KMS-11 (cell line): ENCODE measurements around the gene POU3F1.

ENCODE experiments used
- H2AFZ ChIP-seq: fragments of 200-600 bp; sonication (generic); 2 replicates; pipeline ENCODE4 v1.6.1; 2016; ENCODE audit warnings: antibody characterized with exemption, mixed run types, low read depth
- H3K27ac ChIP-seq: fragments of 200-600 bp; sonication (generic); 2 replicates; pipeline ENCODE4 v1.6.1; 2016; ENCODE audit warnings: mild to moderate bottlenecking, mixed run types
- H3K27me3 ChIP-seq: fragments of 200-600 bp; sonication (generic); 2 replicates; pipeline ENCODE4 v1.6.1; 2017; ENCODE audit warnings: mild to moderate bottlenecking, low read depth, mixed run types, moderate library complexity; ENCODE audit not compliant: insufficient read depth
- H3K36me3 ChIP-seq: fragments of 200-600 bp; sonication (generic); 2 replicates; pipeline ENCODE4 v1.6.1; 2017; ENCODE audit warnings: mild to moderate bottlenecking, mixed run types; ENCODE audit not compliant: insufficient read depth
- H3K4me1 ChIP-seq: fragments of 200-600 bp; sonication (generic); 2 replicates; pipeline ENCODE4 v1.6.1; 2016; ENCODE audit warnings: mild to moderate bottlenecking, low read depth, mixed run types; ENCODE audit not compliant: poor library complexity, severe bottlenecking
- H3K4me2 ChIP-seq: fragments of 200-600 bp; sonication (generic); 2 replicates; pipeline ENCODE4 v1.7.0; 2016; ENCODE audit warnings: mild to moderate bottlenecking, mixed run types
- H3K4me3 ChIP-seq: fragments of 200-600 bp; sonication (generic); IDR thresholded peaks from 2 replicates; pipeline ENCODE4 v1.6.1; 2017; ENCODE audit warnings: low read depth, low read length, mixed read lengths; ENCODE audit not compliant: insufficient read depth
- H3K79me2 ChIP-seq: fragments of 200-600 bp; sonication (generic); 2 replicates; pipeline ENCODE4 v1.6.1; 2016; ENCODE audit warnings: low read depth, mixed run types; ENCODE audit not compliant: insufficient read depth
- H3K9ac ChIP-seq: fragments of 200-600 bp; sonication (generic); 2 replicates; pipeline ENCODE4 v1.6.1; 2016; ENCODE audit warnings: mild to moderate bottlenecking, mixed run types
- H4K20me1 ChIP-seq: fragments of 200-600 bp; sonication (generic); 2 replicates; pipeline ENCODE4 v1.6.1; 2016; ENCODE audit warnings: mild to moderate bottlenecking, mixed run types; ENCODE audit not compliant: insufficient read depth
- CTCF ChIP-seq: fragments of 200-600 bp; sonication (generic); conservative IDR thresholded peaks from 2 replicates; pipeline ENCODE4 v1.6.1; 2017; ENCODE audit warnings: low read depth, mild to moderate bottlenecking, antibody characterized with exemption, low read length, moderate library complexity, mixed read lengths

The POU3F1 gene

DNA sequence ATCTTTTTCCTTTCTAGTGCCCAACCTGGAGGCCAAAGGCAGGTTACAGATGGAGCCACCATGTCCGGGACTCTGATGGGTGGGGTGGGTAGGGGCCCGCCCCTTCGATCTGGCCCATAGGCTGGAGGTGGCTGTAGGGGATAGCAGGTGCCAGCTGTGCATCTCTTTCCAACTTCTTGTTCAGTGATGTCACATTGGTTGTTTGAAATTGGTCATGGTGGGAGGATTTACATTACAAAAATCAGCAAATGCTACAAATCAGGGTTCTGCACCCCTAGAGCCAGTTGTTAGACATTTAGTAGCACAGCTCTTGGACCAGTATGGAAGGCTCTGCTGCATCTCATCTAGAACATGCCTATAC lies 22.4 kb upstream of the POU3F1 start:
- Histone ChIP-seq H3K4me2 (no peak overlapping the region), H3K4me3 (no peak overlapping the region), H3K79me2 (no peaks in the 10 kb centered on the region), H3K27me3 (no peaks in the 10 kb centered on the region), H3K9ac (no peak overlapping the region), H3K27ac (no peak overlapping the region), H2AFZ (no peak overlapping the region), H3K4me1 (no peaks in the 10 kb centered on the region), H3K36me3 (no peaks in the 10 kb centered on the region), H4K20me1 (no peaks in the 10 kb centered on the region)
- TF ChIP-seq CTCF: no peak

- Histone ChIP-seq H3K4me1 (no peaks in the 10 kb centered on the region), H2AFZ (no peak overlapping the region), H3K9ac (no peak overlapping the region), H3K27ac (no peak overlapping the region), H3K27me3 (no peaks in the 10 kb centered on the region), H3K79me2 (no peaks in the 10 kb centered on the region), H3K36me3 (no peaks in the 10 kb centered on the region), H3K4me2 (no peak overlapping the region), H3K4me3 (no peak overlapping the region), H4K20me1 (no peaks in the 10 kb centered on the region)
- no peak for TF ChIP-seq CTCF
These were observed 21.8 kb upstream of the POU3F1 start for GRCh38 chr1:38068220-38068979.

DNA sequence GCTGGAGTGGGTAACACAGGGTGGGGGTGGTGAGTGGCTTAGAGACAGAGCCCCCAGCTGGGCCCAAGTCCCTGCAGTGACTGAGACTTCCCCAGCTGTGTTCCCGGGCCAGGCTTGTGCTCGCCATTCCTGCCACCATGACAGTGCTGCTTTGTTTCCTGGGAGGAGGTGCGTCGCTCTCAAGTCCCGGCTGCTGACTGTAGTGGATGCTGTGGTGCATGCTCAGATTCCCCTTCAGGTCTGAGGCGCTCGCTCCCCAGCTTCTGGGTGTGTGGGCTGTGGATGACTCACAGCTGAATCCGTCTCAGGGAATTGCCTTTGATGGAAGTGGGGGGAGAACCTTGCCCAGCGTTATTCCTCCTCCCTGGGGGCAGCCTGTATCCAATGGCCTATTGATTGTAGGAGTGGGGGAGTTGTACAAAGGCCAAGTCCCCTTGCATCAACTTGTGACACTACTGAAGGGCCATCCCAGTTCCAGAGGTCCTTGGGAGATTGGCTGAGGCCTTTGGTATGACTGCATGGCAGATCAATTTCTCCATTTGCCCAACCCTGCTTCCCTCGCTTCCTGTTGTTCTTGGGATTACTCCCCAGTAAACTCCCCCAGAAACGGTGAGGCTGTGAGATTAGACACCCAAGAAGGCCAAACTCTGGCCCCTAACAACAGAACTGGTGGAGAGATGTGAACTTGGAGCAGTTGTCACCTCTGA lies 17.8 kb upstream of the POU3F1 start:
- H3K36me3 ChIP-seq: no peaks in the 10 kb centered on the region
- no peak overlapping the region for H3K4me3 ChIP-seq
- H3K4me2 ChIP-seq: no peak overlapping the region
- H3K79me2 ChIP-seq: no peaks in the 10 kb centered on the region
- no peak overlapping the region for H3K27ac ChIP-seq
- H2AFZ ChIP-seq: no peak overlapping the region
- no peaks in the 10 kb centered on the region for H3K27me3 ChIP-seq
- H3K9ac ChIP-seq: no peak overlapping the region
- peaks cover 5% of the 10 kb centered on the region for H3K4me1 ChIP-seq
- no peaks in the 10 kb centered on the region for H4K20me1 ChIP-seq
- TF ChIP-seq CTCF: no peak

DNA sequence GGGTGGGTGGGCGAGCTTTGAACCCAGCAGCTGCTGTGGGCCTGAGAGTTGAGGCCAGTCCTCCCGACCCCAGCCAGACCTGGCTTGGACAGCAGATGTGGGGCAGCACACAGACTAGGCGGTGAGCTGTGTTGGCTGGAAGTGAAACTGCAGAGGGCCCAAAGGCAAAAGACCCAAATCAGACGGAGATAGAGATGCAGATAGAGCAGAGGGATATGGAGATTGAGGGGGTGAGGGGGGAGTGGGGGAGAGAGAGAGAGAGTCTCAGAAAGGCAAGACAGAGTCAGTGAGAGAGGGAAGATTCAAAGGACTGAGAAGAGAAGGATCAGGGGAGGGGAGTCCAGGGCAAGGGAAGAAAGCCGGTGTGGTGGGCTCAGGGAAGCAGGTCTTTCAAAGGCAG lies 17.0 kb upstream of the POU3F1 start:
- Histone ChIP-seq H3K36me3 (no peaks in the 10 kb centered on the region), H3K4me3 (no peak overlapping the region), H3K4me2 (no peak overlapping the region), H2AFZ (no peak overlapping the region), H3K4me1 (peaks cover 5% of the 10 kb centered on the region), H3K9ac (no peak overlapping the region), H4K20me1 (no peaks in the 10 kb centered on the region), H3K27me3 (no peaks in the 10 kb centered on the region), H3K27ac (no peak overlapping the region), H3K79me2 (no peaks in the 10 kb centered on the region)
- no peak for TF ChIP-seq CTCF
